Suprapubic skin (tissue), 4 donors: ENCODE measurements around the gene PPP1R10.

ENCODE experiments used
- EP300 ChIP-seq: sonication (generic); formaldehyde crosslinking; IDR thresholded peaks from one replicate; pipeline ENCODE4 v1.6.1; 2017; ENCODE audit warnings: antibody characterized with exemption
- POLR2A ChIP-seq, 2 donors: fragments of 450-650 bp; IDR thresholded peaks; one replicate each; pipeline ENCODE4 v1.6.1; 2017; ENCODE audit warnings: antibody characterized with exemption in 2 of 2, mild to moderate bottlenecking in 2 of 2, moderate library complexity in 2 of 2
- POLR2AphosphoS5 ChIP-seq, 3 donors: sonication (generic); formaldehyde crosslinking; IDR thresholded peaks; one replicate each; pipeline ENCODE4 v1.6.1; 2017; ENCODE audit warnings: antibody characterized with exemption in 3 of 3
- TF ChIP-seq, protein P1 (sequence below), 2 donors: fragments of 200-600 bp in 1 of 2; fragments of 450-650 bp in 1 of 2; sonication (generic) in 1 of 2; IDR thresholded peaks; one replicate each; pipeline ENCODE4 v1.5.1; 2016 to 2019; ENCODE audit warnings: antibody characterized with exemption in 2 of 2, mild to moderate bottlenecking in 1 of 2, moderate library complexity in 1 of 2

GRCh38 chr6:30619561-30619960 is 2.5 kb upstream of the PPP1R10 start:
- TF ChIP-seq, protein P1, sequence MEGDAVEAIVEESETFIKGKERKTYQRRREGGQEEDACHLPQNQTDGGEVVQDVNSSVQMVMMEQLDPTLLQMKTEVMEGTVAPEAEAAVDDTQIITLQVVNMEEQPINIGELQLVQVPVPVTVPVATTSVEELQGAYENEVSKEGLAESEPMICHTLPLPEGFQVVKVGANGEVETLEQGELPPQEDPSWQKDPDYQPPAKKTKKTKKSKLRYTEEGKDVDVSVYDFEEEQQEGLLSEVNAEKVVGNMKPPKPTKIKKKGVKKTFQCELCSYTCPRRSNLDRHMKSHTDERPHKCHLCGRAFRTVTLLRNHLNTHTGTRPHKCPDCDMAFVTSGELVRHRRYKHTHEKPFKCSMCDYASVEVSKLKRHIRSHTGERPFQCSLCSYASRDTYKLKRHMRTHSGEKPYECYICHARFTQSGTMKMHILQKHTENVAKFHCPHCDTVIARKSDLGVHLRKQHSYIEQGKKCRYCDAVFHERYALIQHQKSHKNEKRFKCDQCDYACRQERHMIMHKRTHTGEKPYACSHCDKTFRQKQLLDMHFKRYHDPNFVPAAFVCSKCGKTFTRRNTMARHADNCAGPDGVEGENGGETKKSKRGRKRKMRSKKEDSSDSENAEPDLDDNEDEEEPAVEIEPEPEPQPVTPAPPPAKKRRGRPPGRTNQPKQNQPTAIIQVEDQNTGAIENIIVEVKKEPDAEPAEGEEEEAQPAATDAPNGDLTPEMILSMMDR (IDR thresholded peaks at IDR 0.05): no peak
- TF ChIP-seq POLR2AphosphoS5 (IDR thresholded peaks at IDR 0.05) (no peak), EP300 (no peak), POLR2A (IDR thresholded peaks at IDR 0.05) (no peak)
